GM19023 (cell line): ENCODE results near the gene VPS45.

Source experiments
- ATAC-seq: cut with Tn5 transposase; IDR thresholded peaks from one replicate; pipeline ENCODE4 v1.9.1; 2021; ENCODE audit warnings: mild to moderate bottlenecking, moderate library complexity; ENCODE audit not compliant: unreplicated experiment

Gene VPS45

GRCh38 chr1:150155413-150156071 lies 88.0 kb downstream of the VPS45 start:
- no peak for ATAC-seq

GRCh38 chr1:150156868-150157603 lies 89.5 kb downstream of the VPS45 start:
- ATAC-seq: no peak

GRCh38 chr1:150159550-150159949 lies 92.0 kb downstream of the VPS45 start:
- ATAC-seq: no peak

GRCh38 chr1:150160964-150161621 lies 93.5 kb downstream of the VPS45 start:
- ATAC-seq: no peak

DNA sequence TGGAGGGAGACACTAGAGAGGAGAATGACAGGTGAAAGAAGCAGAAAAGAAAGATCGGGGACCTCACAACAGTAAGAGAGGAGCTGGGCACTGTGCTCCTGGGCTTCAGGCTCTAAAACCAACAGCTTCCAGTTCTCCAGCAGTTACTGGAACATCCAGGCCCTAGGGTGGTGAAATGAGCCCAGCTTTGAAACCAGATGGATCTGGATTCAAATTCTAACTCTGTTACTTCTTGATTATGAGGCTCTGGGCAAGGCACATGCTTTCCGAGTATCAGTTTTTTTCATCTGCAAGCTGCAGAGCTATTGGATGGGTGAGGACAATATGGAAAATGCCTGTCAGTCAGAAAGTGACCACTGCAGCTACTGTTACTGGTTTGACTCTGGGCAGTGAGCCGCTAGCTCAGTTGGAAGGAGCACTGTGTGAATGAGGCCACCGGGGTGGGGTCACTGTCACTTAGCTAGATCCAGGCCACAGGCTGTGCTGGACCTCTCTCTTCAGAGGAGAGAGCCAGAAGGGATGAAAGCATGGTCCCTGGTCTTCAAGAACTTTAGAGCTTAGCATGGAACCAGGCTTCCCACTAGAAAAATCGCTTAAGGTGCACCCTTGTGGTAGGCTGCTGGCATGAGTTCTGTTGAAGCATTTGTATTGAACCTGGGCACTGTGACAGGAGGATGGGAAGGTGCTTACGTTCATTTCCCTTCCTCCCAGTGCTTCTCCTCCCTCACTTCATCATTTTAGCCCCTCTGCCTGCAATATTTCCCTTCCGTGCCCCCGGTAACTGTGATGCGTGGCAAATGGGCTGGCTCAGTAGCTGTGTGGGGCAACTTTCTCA lies 94.4 kb downstream of the VPS45 start:
- ATAC-seq: no peak

GRCh38 chr1:150162582-150162861 lies 94.9 kb downstream of the VPS45 start:
- ATAC-seq: no peak

DNA sequence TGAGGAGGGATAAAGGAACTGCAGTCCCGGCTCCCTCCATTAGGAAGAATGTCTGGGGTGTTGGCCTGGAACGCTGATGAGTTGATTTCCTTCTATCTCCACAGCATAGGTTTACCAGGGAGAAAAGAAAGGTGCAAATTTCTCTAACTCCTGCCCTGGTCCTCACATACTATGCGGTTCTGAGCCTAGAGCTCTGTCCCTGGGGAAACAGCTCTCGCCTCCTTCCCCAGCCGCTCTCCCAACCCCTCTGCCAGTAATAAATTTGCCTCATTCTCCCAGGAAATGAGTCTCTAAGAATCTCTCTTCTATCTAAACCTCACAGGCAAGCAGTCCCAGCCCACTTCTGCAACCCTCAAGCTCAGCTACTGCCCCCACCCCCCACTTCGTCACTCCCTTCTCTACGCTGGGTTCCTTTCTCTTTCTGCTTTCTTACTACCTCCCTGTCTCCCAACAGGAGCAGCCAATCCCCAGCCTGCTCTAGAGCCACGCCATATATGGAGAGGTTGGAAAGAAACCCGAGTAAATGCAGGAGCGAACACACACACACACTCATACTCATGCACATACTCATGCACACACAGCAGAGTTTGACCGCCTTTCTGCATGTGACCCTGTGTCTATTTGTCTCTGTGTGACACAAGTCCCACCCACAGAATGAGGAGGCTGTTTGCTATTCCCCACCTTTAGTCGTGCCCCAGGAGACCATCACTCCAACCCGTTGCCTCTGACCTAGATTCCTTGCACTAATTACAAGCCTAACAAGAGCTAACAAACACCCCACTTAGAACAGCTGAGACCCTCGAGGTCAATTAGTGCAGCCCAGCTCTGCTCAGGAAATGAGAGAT lies 95.5 kb downstream of the VPS45 start:
- peak; percentile 47 for ATAC-seq

DNA sequence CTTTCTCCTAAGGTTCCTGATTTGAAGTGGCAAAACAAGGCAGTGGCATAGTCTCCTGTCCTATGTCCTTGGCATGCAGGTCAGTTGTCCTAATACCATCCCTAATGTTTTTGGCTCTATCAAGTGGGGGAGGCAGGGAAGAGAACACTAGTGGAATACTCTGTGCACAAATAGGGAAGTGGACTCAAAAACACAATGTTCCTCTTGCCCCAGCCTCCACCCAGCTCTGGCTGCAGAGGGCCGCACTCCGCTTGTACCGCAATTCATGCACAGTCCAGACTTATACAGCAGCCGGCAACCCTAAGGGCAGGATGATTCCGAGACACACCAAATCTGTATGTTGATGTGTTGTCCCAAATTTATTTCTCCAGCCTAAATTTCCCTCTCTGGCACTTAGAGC lies 96.6 kb downstream of the VPS45 start:
- no peak for ATAC-seq

- no peak for ATAC-seq
Observed at GRCh38 chr1:150164779-150165178, 97.2 kb downstream of the VPS45 start.

GRCh38 chr1:150165622-150166612 lies 98.3 kb downstream of the VPS45 start:
- ATAC-seq: no peak

DNA sequence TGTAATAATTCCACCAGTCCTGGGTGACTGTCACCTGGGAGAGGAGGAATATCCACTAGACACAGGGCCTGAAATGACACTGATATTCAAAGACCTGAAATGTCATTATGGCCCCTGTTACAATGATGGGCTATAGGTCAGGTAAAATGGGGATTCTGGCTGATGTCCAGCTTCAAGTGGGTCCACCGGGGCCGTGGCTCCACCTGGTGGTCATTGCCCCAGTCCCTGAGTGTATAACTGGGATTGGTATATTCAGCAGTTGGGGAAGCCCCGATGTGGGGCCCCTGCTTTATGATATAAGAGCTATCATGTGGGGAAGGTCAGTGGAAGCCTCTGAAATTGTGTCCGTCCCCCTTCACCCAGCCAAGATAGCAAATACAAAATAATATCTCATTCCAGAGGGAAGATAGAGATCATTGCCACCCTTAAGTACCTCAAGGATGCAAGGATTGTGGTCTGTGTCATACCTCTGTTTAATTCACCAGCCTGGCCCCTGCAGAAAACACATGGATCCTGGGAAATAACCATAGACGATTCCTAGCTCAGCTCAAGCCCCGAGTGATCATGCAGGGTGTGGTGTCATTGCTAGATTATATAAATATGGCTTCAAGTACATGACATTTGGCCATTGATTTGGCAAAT lies 101.5 kb downstream of the VPS45 start:
- ATAC-seq: no peak

DNA sequence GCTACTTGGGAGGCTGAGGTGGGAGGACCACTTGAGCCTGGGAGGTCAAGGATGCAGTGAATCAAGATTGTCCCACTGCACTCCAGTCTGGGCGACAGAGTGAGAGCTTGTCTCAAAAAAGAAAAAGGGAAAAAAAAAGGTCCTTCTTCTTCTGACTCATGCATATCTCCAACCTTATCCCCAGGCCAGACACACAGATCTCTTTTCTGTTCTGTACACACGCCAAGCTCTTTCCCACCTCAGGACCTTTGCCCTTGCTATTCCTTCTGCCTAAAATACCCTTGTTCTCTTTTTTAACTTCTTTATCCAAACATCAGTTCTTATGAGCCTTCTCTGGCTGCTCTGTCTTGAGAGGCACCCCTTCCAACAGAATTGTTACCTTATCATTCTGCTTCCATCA lies 104.2 kb downstream of the VPS45 start:
- ATAC-seq: no peak

DNA sequence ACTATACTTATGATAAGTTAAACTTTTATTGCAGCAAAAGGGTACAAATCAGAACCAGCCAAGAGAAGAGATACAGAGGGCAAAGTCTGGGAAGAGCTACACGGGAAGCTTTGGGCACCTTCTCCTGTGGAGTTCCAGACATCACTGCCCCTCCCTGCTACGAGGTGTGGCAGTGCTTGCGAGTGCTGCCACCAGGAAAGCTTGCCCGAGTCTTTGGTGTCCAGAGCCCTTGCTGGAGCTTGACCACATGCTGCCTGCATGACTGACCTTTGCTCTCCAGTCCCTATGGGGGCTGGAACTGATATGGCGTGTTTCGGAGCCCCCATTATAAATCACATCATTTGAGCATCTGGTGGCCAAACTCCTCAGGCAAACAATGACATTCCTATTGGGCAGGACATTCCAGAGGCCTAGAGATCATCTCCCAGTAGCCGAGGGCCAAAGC lies 105.6 kb downstream of the VPS45 start:
- ATAC-seq: no peak

- ATAC-seq: no peak
Observed at GRCh38 chr1:150176593-150176992, 109.0 kb downstream of the VPS45 start.

GRCh38 chr1:150178548-150178947 lies 111.0 kb downstream of the VPS45 start:
- no peak for ATAC-seq

GRCh38 chr1:150179867-150180266 lies 112.3 kb downstream of the VPS45 start:
- ATAC-seq: no peak

GRCh38 chr1:150180474-150180873 lies 112.9 kb downstream of the VPS45 start:
- no peak for ATAC-seq

- ATAC-seq: no peak
Observed at GRCh38 chr1:150182247-150182646, 114.7 kb downstream of the VPS45 start.

DNA sequence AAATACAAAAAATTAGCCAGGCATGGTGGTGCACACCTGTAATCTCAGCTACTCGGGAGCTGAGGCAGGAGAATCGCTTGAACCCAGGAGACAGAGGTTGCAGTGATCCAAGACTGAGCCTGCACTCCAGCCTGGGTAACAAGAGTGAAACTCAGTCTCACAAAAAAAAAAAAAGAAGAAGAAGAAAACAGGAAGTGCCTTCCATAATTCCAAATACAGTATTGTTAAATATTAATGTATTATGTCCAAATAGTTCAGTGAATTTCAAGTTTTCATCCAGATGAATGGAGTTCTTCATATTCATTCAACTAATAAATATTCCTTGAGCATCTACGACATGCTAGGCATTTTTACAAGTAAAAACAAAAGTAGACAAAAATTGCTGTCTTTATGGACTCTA lies 115.5 kb downstream of the VPS45 start:
- no peak for ATAC-seq
